Epithelial cell of esophagus (primary cell): ENCODE results near the gene SBK2.
A peak's percentile ranks its signal among the peaks of the same experiment; 100 is the strongest.
"Not testable (repeated sequence)": the region's sequence is repeated elsewhere in the genome, so short reads cannot be mapped to it uniquely, and the experiment has no call there.

Experiments used
- DNase-seq: peaks from one replicate; pipeline ENCODE4 v3.0.0; 2010; ENCODE audit warnings: low read depth
- H3K4me3 ChIP-seq: 2 replicates; pipeline ENCODE4 v1.5.1; 2011; ENCODE audit warnings: mild to moderate bottlenecking, low read length, control low read depth
- CTCF ChIP-seq: IDR thresholded peaks from 2 replicates; pipeline ENCODE4 v1.5.1; 2011; ENCODE audit warnings: low read depth, mild to moderate bottlenecking, low read length, control low read depth, inconsistent platforms; ENCODE audit not compliant: insufficient read depth; ENCODE audit errors: missing control alignments

The SBK2 gene

GRCh38 chr19:55580628-55581144, 43.8 kb upstream of the SBK2 start, which contains the start of gene ZNF579:
TSS of gene ZNF579 (minus strand) at chr19:55580848. CDS start at chr19:55579639, 1,209 bp downstream.
- peak within 1 kb of the TSS; percentile 90 for H3K4me3 ChIP-seq
- DNase-seq: peak; percentile 88
- TF ChIP-seq CTCF: no peak

GRCh38 chr19:55579766-55580621, 43.1 kb upstream of the SBK2 start:
- DNase-seq: peak; percentile 22
- H3K4me3 ChIP-seq: peak overlapping the region; percentile 90
- TF ChIP-seq CTCF: no peak

GRCh38 chr19:55578761-55579747, 42.1 kb upstream of the SBK2 start:
- DNase-seq: no peak
- H3K4me3 ChIP-seq: peak overlapping the region; percentile 90
- no peak for TF ChIP-seq CTCF

- H3K4me3 ChIP-seq: no peak overlapping the region
- TF ChIP-seq CTCF: no peak
- no peak for DNase-seq
Measured at GRCh38 chr19:55578031-55578760, 41.3 kb upstream of the SBK2 start.

- no peak overlapping the region for H3K4me3 ChIP-seq
- no peak for DNase-seq
- no peak for TF ChIP-seq CTCF
Measured at GRCh38 chr19:55576746-55577145, 39.8 kb upstream of the SBK2 start.

- DNase-seq: not testable (repeated sequence)
Measured at GRCh38 chr19:55573929-55574328, 37.0 kb upstream of the SBK2 start.

GRCh38 chr19:55569477-55569876, 32.5 kb upstream of the SBK2 start:
- not testable (repeated sequence) for H3K4me3 ChIP-seq, DNase-seq

More at GRCh38 chr19:55573929-55574328, 37.0 kb upstream of the SBK2 start:
- H3K4me3 ChIP-seq: not testable (repeated sequence)
